Measurements from ENCODE around the gene LRP4. TPM values are rescaled to one million over a fixed set of nuclear protein-coding genes. Genes with fewer than 3 reads are reported as not detected.
"Not testable (repeated sequence)": the region's sequence is repeated elsewhere in the genome, so short reads cannot be mapped to it uniquely, and the experiment has no call there.

Gene LRP4
- 1.5 and 2.2 TPM in 2 replicates for total RNA-seq

- no peak for TF ChIP-seq CTCF (IDR thresholded peaks at IDR 0.05; ENCODE audit: extremely low read depth, low read depth, low read length)
- no peaks in the 10 kb centered on the region for H4K20me1 ChIP-seq (ENCODE audit: insufficient read depth, low read length)
- H3K27me3 ChIP-seq (ENCODE audit: insufficient read depth, low read length) = no peaks in the 10 kb centered on the region
- DNase-seq (ENCODE audit: insufficient read length, low spot score, missing footprints) = no peak
- H3K4me2 ChIP-seq (ENCODE audit: insufficient read depth, low read length) = peak within 1 kb of the TSS; percentile 75
- no peaks in the 10 kb centered on the region for H3K9me3 ChIP-seq (ENCODE audit: low read depth, low read length)
- H3K27ac ChIP-seq (ENCODE audit: low read depth, low read length) = peak within 1 kb of the TSS; percentile 70
- H3K4me3 ChIP-seq (ENCODE audit: insufficient read depth, low read length) = peak within 1 kb of the TSS; percentile 67
- no peaks in the 10 kb centered on the region for H3K79me2 ChIP-seq (ENCODE audit: insufficient read depth, low read length)
- H3K36me3 ChIP-seq (ENCODE audit: insufficient read depth, low read length) = no peaks in the 10 kb centered on the region
- H2AFZ ChIP-seq (ENCODE audit: low read length) = peak within 1 kb of the TSS; percentile 70
- H3K4me1 ChIP-seq (ENCODE audit: insufficient read depth, low read length) = peaks cover 42% of the 10 kb centered on the region
Measured at GRCh38 chr11:46918083-46918787, at the start of gene LRP4. Gene LRP4 (minus strand): TSS chr11:46918550. CDS start chr11:46918379, 171 bp downstream.

GRCh38 chr11:46967962-46968361, 49.6 kb upstream of the LRP4 start:
- no peak overlapping the region for H3K4me3 ChIP-seq (ENCODE audit: insufficient read depth, low read length)
- no peaks in the 10 kb centered on the region for H3K27me3 ChIP-seq (ENCODE audit: insufficient read depth, low read length)
- H3K9me3 ChIP-seq (ENCODE audit: low read depth, low read length) = no peaks in the 10 kb centered on the region
- H3K36me3 ChIP-seq (ENCODE audit: insufficient read depth, low read length) = no peaks in the 10 kb centered on the region
- H3K27ac ChIP-seq (ENCODE audit: low read depth, low read length) = no peak overlapping the region
- no peak for DNase-seq (ENCODE audit: insufficient read length, low spot score, missing footprints)
- no peak for TF ChIP-seq CTCF (IDR thresholded peaks at IDR 0.05; ENCODE audit: extremely low read depth, low read depth, low read length)
- no peaks in the 10 kb centered on the region for H4K20me1 ChIP-seq (ENCODE audit: insufficient read depth, low read length)
- no peak overlapping the region for H3K4me2 ChIP-seq (ENCODE audit: insufficient read depth, low read length)
- H3K79me2 ChIP-seq (ENCODE audit: insufficient read depth, low read length) = no peaks in the 10 kb centered on the region
- no peak overlapping the region for H2AFZ ChIP-seq (ENCODE audit: low read length)
- H3K4me1 ChIP-seq (ENCODE audit: insufficient read depth, low read length) = no peaks in the 10 kb centered on the region

GRCh38 chr11:46966773-46967172, 48.4 kb upstream of the LRP4 start:
- Histone ChIP-seq H3K4me2 (ENCODE audit: insufficient read depth, low read length) (no peak overlapping the region), H3K27ac (ENCODE audit: low read depth, low read length) (no peak overlapping the region), H3K27me3 (ENCODE audit: insufficient read depth, low read length) (no peaks in the 10 kb centered on the region), H4K20me1 (ENCODE audit: insufficient read depth, low read length) (no peaks in the 10 kb centered on the region), H3K36me3 (ENCODE audit: insufficient read depth, low read length) (no peaks in the 10 kb centered on the region), H2AFZ (ENCODE audit: low read length) (no peak overlapping the region), H3K4me3 (ENCODE audit: insufficient read depth, low read length) (no peak overlapping the region), H3K79me2 (ENCODE audit: insufficient read depth, low read length) (no peaks in the 10 kb centered on the region), H3K4me1 (ENCODE audit: insufficient read depth, low read length) (no peaks in the 10 kb centered on the region), H3K9me3 (ENCODE audit: low read depth, low read length) (no peaks in the 10 kb centered on the region)
- TF ChIP-seq CTCF (IDR thresholded peaks at IDR 0.05; ENCODE audit: extremely low read depth, low read depth, low read length) = no peak
- no peak for DNase-seq (ENCODE audit: insufficient read length, low spot score, missing footprints)

- no peak overlapping the region for H2AFZ ChIP-seq (ENCODE audit: low read length)
- no peak overlapping the region for H3K27ac ChIP-seq (ENCODE audit: low read depth, low read length)
- TF ChIP-seq CTCF (IDR thresholded peaks at IDR 0.05; ENCODE audit: extremely low read depth, low read depth, low read length) = no peak
- no peaks in the 10 kb centered on the region for H3K27me3 ChIP-seq (ENCODE audit: insufficient read depth, low read length)
- H3K4me2 ChIP-seq (ENCODE audit: insufficient read depth, low read length) = no peak overlapping the region
- H3K36me3 ChIP-seq (ENCODE audit: insufficient read depth, low read length) = no peaks in the 10 kb centered on the region
- no peak for DNase-seq (ENCODE audit: insufficient read length, low spot score, missing footprints)
- peaks cover 2% of the 10 kb centered on the region for H3K79me2 ChIP-seq (ENCODE audit: insufficient read depth, low read length)
- H3K9me3 ChIP-seq (ENCODE audit: low read depth, low read length) = no peaks in the 10 kb centered on the region
- H3K4me1 ChIP-seq (ENCODE audit: insufficient read depth, low read length) = no peaks in the 10 kb centered on the region
- H3K4me3 ChIP-seq (ENCODE audit: insufficient read depth, low read length) = no peak overlapping the region
- H4K20me1 ChIP-seq (ENCODE audit: insufficient read depth, low read length) = no peaks in the 10 kb centered on the region
Measured at GRCh38 chr11:46963844-46964243, 45.5 kb upstream of the LRP4 start.

- H4K20me1 ChIP-seq (ENCODE audit: insufficient read depth, low read length); H3K36me3 ChIP-seq (ENCODE audit: insufficient read depth, low read length); H3K27ac ChIP-seq (ENCODE audit: low read depth, low read length); H3K4me3 ChIP-seq (ENCODE audit: insufficient read depth, low read length); H3K9me3 ChIP-seq (ENCODE audit: low read depth, low read length); H2AFZ ChIP-seq (ENCODE audit: low read length); H3K4me1 ChIP-seq (ENCODE audit: insufficient read depth, low read length); H3K79me2 ChIP-seq (ENCODE audit: insufficient read depth, low read length); H3K4me2 ChIP-seq (ENCODE audit: insufficient read depth, low read length); H3K27me3 ChIP-seq (ENCODE audit: insufficient read depth, low read length); DNase-seq (ENCODE audit: insufficient read length, low spot score, missing footprints): not testable (repeated sequence)
Measured at GRCh38 chr11:46961886-46962285, 43.5 kb upstream of the LRP4 start.
